CD4-positive, alpha-beta T cell (primary cell): Measurements from ENCODE around the gene PINK1. TPM values are rescaled to one million over a fixed set of nuclear protein-coding genes. Genes with fewer than 3 reads are reported as not detected.

Experiments used
- ATAC-seq: fragments of 200-7000 bp; cut with Tn5 transposase; one replicate; pipeline ENCODE4 v1.10.0; 2022; ENCODE audit warnings: mild to moderate bottlenecking; ENCODE audit not compliant: poor library complexity
- CTCF ChIA-PET: fragments of 350-600 bp; sonication (Branson Sonifier 250); formaldehyde crosslinking; loops from one replicate; lab custom pipeline; 2021; ENCODE audit warnings: antibody characterized with exemption, inconsistent platforms; lab: Charles Lee
- POLR2A ChIA-PET: fragments of 350-600 bp; sonication (Branson Sonifier 250); formaldehyde crosslinking; loops from one replicate; lab custom pipeline; 2021; ENCODE audit warnings: antibody characterized with exemption, inconsistent platforms; lab: Charles Lee
- DNase-seq, 14 experiments: peaks; one replicate each; pipeline ENCODE4 v3.0.0-alpha.2; 2013 to 2020; ENCODE audit warnings: mixed read lengths in 2 of 14
- H3K27ac ChIP-seq, 2 donors: one replicate each; pipeline versions ENCODE4 v1.5.1 to v1.7.0; 2013; ENCODE audit warnings: low read length in 2 of 2, low read depth in 1 of 2, mild to moderate bottlenecking in 1 of 2
- H3K27me3 ChIP-seq, 2 experiments: 1 replicate in 1 of 2; 2 replicates in 1 of 2; pipeline versions ENCODE4 v1.6.1 to v1.7.0; 2013; ENCODE audit warnings: low read length in 2 of 2, control low read depth in 1 of 2, mild to moderate bottlenecking in 1 of 2, moderate library complexity in 1 of 2; ENCODE audit not compliant: insufficient read depth in 2 of 2, control insufficient read depth in 1 of 2
- H3K36me3 ChIP-seq: one replicate; pipeline ENCODE4 v1.6.1; 2013; ENCODE audit warnings: low read length, control low read depth; ENCODE audit not compliant: insufficient read depth
- H3K4me1 ChIP-seq: one replicate; pipeline ENCODE4 v1.6.1; 2013; ENCODE audit warnings: low read length, control low read depth; ENCODE audit not compliant: insufficient read depth
- H3K4me3 ChIP-seq: one replicate; pipeline ENCODE4 v1.5.1; 2013; ENCODE audit warnings: mild to moderate bottlenecking, low read length, moderate library complexity
- H3K9me3 ChIP-seq, 2 experiments: 1 replicate in 1 of 2; 2 replicates in 1 of 2; pipeline versions ENCODE4 v1.6.1 to v1.7.0; 2013; ENCODE audit warnings: low read length in 2 of 2, mild to moderate bottlenecking in 2 of 2, control low read depth in 1 of 2, moderate library complexity in 1 of 2; ENCODE audit not compliant: control insufficient read depth in 1 of 2, insufficient read depth in 1 of 2
- H3K27ac Mint-ChIP-seq: one replicate; pipeline ENCODE4 v1.8.0; 2020; ENCODE audit warnings: mixed read lengths
- H3K27me3 Mint-ChIP-seq: one replicate; pipeline ENCODE4 v1.8.0; 2021; ENCODE audit warnings: mixed read lengths
- H3K36me3 Mint-ChIP-seq: one replicate; pipeline ENCODE4 v1.8.0; 2021; ENCODE audit warnings: low read depth, mixed read lengths
- H3K4me1 Mint-ChIP-seq: one replicate; pipeline ENCODE4 v1.8.0; 2021; ENCODE audit warnings: low read depth, mixed read lengths
- H3K4me3 Mint-ChIP-seq: one replicate; pipeline ENCODE4 v1.8.0; 2020; ENCODE audit warnings: mild to moderate bottlenecking, mixed read lengths
- H3K9me3 Mint-ChIP-seq: one replicate; pipeline ENCODE4 v1.8.0; 2020; ENCODE audit warnings: mixed read lengths
- intact Hi-C, 2 experiments: fragments of 100-400 bp; cut with DNase I in 1 of 2; cut with micrococcal nuclease in 1 of 2; formaldehyde crosslinking; loops; one replicate each; pipeline versions ENCODE4 v1.15.1 to v1.9.0; 2023 to 2025; cut with DNase I, micrococcal nuclease
- total RNA-seq, 174 experiments: library from RNA in 2 of 174; stranded (reverse) in 2 of 174; gene quantifications; one replicate each; pipeline ENCODE4 v1.2.3 and lab custom pipeline; 2021 to 2026
- TF ChIP-seq, protein P1 (sequence below): fragments of 200-600 bp; IDR thresholded peaks from one replicate; pipeline ENCODE4 v1.8.0; 2022; ENCODE audit warnings: antibody characterized with exemption, mild to moderate bottlenecking

Gene PINK1
- total RNA-seq, 2 experiments from 2014 or later, result 6.6 to 7.5 TPM

DNA sequence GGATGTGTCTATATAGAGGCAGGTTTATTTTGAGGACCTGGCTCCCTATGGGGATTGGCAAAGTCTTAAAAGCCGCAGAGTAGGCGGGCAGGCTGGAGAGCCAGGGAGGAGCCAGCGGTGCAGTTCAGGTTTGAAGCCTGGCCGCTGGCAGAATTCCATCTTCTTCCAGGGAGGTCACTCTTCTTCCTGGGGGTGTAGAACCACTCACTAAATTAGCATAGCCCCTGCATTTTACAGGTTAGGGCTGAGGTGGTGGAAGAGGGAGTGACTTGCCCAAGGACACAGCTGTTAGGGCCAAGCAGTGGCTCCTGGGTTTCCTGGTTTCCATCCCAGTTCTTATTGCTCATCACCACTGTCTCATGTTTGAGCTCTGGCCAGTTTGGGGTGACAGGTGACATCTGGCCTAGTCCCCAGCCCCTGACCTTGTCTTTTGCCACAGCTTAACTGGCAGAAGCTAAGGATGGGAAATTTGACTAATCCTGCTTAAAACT is 1.4 kb downstream of the PINK1 start:
- H3K9me3 Mint-ChIP-seq, result no peaks in the 10 kb centered on the region
- peaks cover 12% of the 10 kb centered on the region for H3K4me1 Mint-ChIP-seq
- H3K36me3 Mint-ChIP-seq, result peaks cover 31% of the 10 kb centered on the region
- DNase-seq (peak in 8 of 14 experiments; percentile 7 to 65 (median 31)), ATAC-seq (peak; percentile 35)
- Histone ChIP-seq H3K27ac (peak overlapping the region in 1 of 2 donors; percentile 72), H3K27me3 (peaks cover 0 to 3% of the 10 kb centered on the region in 2 experiments), H3K4me1 (peaks cover 18% of the 10 kb centered on the region), H3K36me3 (peaks cover 20% of the 10 kb centered on the region), H3K9me3 (no peaks in the 10 kb centered on the region), H3K4me3 (peak overlapping the region; percentile 69)
- intact Hi-C loops, result loop anchor here (5.0 to 10.0 kb wide), 2 partner anchors 720 to 752 kb away; partner anchors contain the start of gene OTUD3 (in 1 of the 2)
- TF ChIP-seq, protein P1, sequence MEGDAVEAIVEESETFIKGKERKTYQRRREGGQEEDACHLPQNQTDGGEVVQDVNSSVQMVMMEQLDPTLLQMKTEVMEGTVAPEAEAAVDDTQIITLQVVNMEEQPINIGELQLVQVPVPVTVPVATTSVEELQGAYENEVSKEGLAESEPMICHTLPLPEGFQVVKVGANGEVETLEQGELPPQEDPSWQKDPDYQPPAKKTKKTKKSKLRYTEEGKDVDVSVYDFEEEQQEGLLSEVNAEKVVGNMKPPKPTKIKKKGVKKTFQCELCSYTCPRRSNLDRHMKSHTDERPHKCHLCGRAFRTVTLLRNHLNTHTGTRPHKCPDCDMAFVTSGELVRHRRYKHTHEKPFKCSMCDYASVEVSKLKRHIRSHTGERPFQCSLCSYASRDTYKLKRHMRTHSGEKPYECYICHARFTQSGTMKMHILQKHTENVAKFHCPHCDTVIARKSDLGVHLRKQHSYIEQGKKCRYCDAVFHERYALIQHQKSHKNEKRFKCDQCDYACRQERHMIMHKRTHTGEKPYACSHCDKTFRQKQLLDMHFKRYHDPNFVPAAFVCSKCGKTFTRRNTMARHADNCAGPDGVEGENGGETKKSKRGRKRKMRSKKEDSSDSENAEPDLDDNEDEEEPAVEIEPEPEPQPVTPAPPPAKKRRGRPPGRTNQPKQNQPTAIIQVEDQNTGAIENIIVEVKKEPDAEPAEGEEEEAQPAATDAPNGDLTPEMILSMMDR, result no peak
- H3K27me3 Mint-ChIP-seq, result no peaks in the 10 kb centered on the region
- peak overlapping the region; percentile 94 for H3K4me3 Mint-ChIP-seq
- ChIA-PET CTCF (interaction anchor here (1.5 to 1.6 kb wide), 2 partner anchors 18 to 59 kb away, joined by 5 read pairs; no protein-coding TSS in a partner anchor), POLR2A (interaction anchor here (0.6 to 2.2 kb wide), 8 partner anchors 24 to 311 kb away, joined by 3 to 35 read pairs (median 6); partner anchors contain the start of genes DDOST, HP1BP3, KIF17 and MUL1)
- H3K27ac Mint-ChIP-seq, result peak overlapping the region; percentile 87

DNA sequence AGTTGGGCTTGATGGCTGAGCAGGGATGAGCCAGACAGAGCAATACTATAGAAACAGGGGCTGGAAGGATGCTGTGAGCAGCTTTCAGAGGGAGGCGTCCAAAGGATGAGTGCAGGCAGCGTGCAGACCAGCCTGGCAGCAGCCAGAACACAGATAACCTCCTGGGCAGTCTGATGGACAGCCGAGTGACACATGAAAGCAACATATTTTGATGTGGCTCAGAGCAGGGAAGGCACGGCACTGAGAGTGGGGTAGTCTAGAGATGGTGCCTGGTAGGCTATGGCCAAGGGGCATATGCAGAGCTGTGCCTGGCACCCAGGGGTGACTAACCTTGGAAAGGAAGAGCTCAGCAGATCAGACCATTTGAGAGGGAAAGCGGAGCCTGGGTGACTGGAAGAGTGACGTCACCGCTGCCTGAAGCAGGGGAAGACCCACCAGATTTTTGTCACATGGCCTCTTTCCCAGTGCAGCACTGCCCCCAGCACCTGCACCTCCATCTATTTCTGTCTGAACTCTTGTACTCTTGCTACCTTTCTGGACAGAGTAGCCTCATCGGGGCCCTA is 3.6 kb downstream of the PINK1 start:
- TF ChIP-seq, protein P1, result no peak
- Histone ChIP-seq H3K36me3 (peaks cover 23% of the 10 kb centered on the region), H3K27ac (no peak overlapping the region), H3K27me3 (no peaks in the 10 kb centered on the region), H3K4me3 (no peak overlapping the region), H3K9me3 (no peaks in the 10 kb centered on the region), H3K4me1 (peaks cover 18% of the 10 kb centered on the region)
- Mint-ChIP-seq H3K27ac (no peak overlapping the region), H3K27me3 (no peaks in the 10 kb centered on the region), H3K4me3 (peak overlapping the region; percentile 10), H3K36me3 (peaks cover 39% of the 10 kb centered on the region), H3K9me3 (no peaks in the 10 kb centered on the region), H3K4me1 (peaks cover 18% of the 10 kb centered on the region)
- no peak for DNase-seq
- no peak for ATAC-seq
- intact Hi-C loops, result loop anchor here (2.0 to 10.0 kb wide), 2 partner anchors 22 to 722 kb away; no protein-coding TSS in a partner anchor
- ChIA-PET POLR2A (interaction anchor here (1.7 kb wide), 1 partner anchor 25 kb away, joined by 4 read pairs; no protein-coding TSS in a partner anchor), CTCF (no interaction called here)

DNA sequence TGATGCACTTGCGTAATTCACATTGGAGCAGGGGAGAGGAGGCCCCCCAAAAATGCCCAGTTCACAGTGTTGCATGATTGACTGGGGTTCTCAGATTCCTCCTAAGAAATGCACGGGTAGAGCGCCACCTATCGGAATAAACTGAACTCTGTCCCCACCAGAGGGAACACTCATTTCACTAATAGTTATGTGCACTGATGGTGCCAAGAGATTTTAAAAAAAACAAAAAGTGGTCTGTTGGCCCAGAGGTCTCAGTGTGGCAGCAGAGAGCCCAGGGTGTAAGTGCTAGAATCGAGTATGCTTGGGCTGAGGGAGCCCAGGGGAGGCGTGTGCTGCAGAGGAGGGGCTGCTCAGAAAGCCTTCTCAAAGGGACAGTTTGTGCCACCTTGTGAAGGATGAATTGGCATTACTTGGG is 6.9 kb downstream of the PINK1 start:
- Histone ChIP-seq H3K4me3 (no peak overlapping the region), H3K36me3 (peaks cover 37% of the 10 kb centered on the region), H3K9me3 (no peaks in the 10 kb centered on the region), H3K27ac (no peak overlapping the region), H3K27me3 (no peaks in the 10 kb centered on the region), H3K4me1 (no peaks in the 10 kb centered on the region)
- Mint-ChIP-seq H3K4me3 (no peak overlapping the region), H3K9me3 (no peaks in the 10 kb centered on the region), H3K4me1 (peaks cover 6% of the 10 kb centered on the region), H3K27me3 (no peaks in the 10 kb centered on the region), H3K36me3 (peaks cover 54% of the 10 kb centered on the region), H3K27ac (no peak overlapping the region)
- TF ChIP-seq, protein P1, result peak; percentile 88
- ATAC-seq (peak; percentile 88), DNase-seq (peak; percentile 17 to 82 (median 47))
- CTCF ChIA-PET, result no interaction called here
- POLR2A ChIA-PET, result no interaction called here
- intact Hi-C loops, result loop anchor here (1.0 to 10.0 kb wide), 2 partner anchors 118 to 425 kb away; no protein-coding TSS in a partner anchor
